HAP-1 (cell line): Measurements from ENCODE around the gene SERHL2.
"Not testable (repeated sequence)": the region's sequence is repeated elsewhere in the genome, so short reads cannot be mapped to it uniquely, and the experiment has no call there.

Source experiments
- DNase-seq, 2 experiments: peaks; one replicate each; pipeline ENCODE4 v3.0.0-alpha.2; 2016 to 2020; ENCODE audit warnings: low spot score in 2 of 2
- H3K27me3 ChIP-seq: fragments of 250-450 bp; sonication (Bioruptor Pico); 2 replicates; pipeline ENCODE4 v1.5.1; 2020; ENCODE audit warnings: low read depth, mild to moderate bottlenecking, moderate library complexity
- H3K36me3 ChIP-seq: fragments of 250-450 bp; sonication (Bioruptor Pico); replicated peaks from 2 replicates; pipeline ENCODE4 v1.5.1; 2020; ENCODE audit warnings: mild to moderate bottlenecking
- H3K4me1 ChIP-seq: fragments of 250-450 bp; sonication (Bioruptor Pico); 2 replicates; pipeline ENCODE4 v1.5.1; 2020; ENCODE audit warnings: mild to moderate bottlenecking
- H3K4me3 ChIP-seq: fragments of 250-450 bp; sonication (Bioruptor Pico); 2 replicates; pipeline ENCODE4 v1.5.1; 2020; ENCODE audit warnings: mild to moderate bottlenecking, moderate library complexity
- H3K9me3 ChIP-seq: fragments of 250-450 bp; sonication (Bioruptor Pico); 2 replicates; pipeline ENCODE4 v1.5.1; 2020; ENCODE audit warnings: mild to moderate bottlenecking, moderate library complexity
- in situ Hi-C: fragments of 300-500 bp; cut with MboI; formaldehyde crosslinking; loops from 3 replicates; pipeline ENCODE4 v1.14.3; 2020; ENCODE audit warnings: low sequenced_read_pairs, inconsistent platforms, mixed read lengths

SERHL2 gene

DNA sequence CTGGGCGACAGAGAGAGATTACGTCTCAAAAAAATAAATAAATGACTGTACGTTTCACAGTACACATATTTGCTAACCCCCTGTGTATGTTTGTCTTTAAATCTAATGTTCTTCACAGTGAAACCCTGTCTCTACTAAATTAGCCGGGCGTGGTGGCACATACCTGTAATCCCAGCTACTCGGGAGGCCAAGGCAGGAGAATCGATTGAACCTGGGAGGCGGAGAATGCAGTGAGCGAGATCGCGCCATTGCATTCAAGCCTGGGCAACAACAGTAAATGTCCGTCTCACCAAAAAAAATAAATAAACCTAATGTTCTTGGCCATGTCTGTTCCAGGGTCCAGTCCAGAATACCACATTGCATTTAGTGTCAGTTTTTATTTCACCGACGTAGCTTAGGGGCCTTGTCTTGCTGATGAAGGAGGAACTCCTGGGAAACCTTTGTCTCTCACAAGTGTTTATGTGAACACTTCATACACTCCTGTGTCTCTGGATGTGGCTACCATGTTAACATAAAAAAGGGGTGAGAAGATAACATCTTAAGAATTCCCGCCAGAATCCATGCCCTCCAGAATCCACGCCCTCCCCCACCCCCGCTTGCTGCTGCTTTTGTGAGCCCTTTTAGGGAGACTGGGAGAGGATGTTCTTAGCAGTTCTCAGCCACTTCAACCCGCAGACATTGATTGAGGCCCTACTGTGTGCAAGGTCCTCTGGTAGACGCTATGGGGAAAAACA is 5.0 kb upstream of the SERHL2 start:
- Histone ChIP-seq H3K4me3 (no peak overlapping the region), H3K27me3 (no peaks in the 10 kb centered on the region), H3K4me1 (peaks cover 19% of the 10 kb centered on the region), H3K9me3 (peaks cover 6% of the 10 kb centered on the region), H3K36me3 (no peaks in the 10 kb centered on the region)
- peak; percentile 83 to 89 for DNase-seq
- in situ Hi-C loops: no loop called here

DNA sequence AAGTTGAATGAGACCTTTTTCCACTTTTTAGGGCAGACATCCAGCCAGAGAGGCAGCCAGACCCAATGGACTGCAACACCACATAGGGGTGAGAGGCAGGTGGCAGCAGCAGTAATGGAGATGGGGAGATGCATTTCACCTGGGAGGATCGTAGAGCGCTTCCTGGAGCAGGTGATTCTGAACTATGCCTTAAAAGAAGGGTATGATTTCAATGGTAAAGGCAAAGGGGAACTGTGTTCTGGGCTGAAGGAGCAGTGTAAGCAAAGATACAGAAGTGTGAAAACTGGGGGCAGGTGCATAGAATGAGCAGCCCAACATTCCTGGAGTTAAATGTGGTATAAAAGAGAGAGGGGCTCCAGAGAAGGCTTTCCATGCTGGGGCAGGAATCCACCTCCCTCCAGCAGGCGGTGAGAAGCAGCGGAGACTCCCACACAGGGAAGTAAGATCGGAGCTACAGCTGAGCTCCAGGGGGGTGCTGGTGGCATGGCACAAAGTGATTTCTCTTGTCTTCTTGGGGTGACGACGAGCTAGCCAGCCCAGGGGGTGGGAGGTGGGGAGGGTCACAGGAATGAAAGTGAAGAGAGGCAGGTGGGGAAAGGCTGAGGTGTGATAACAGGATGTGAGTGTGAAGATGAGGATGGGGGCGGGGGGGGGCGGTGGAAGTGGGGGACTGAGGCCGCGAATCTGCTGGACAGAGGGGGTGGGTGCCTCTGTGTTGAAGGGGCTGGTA is 4.3 kb upstream of the SERHL2 start:
- in situ Hi-C loops: no loop called here
- DNase-seq: no peak
- H3K4me3 ChIP-seq: no peak overlapping the region
- no peaks in the 10 kb centered on the region for H3K36me3 ChIP-seq
- H3K27me3 ChIP-seq: no peaks in the 10 kb centered on the region
- peaks cover 21% of the 10 kb centered on the region for H3K4me1 ChIP-seq
- peaks cover 6% of the 10 kb centered on the region for H3K9me3 ChIP-seq

DNA sequence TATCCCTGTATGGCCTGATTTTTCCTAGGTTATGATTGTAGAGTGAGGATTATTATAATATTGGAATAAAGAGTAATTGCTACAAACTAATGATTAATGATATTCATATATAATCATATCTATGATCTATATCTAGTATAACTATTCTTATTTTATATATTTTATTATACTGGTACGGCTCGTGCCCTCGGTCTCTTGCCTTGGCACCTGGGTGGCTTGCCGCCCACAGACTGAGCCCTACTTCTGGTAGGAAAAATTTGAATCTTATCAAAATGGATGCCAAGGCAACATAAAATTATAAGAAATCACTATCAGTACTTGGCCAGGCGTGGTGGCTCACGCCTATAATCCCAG is 1.5 kb upstream of the SERHL2 start:
- DNase-seq, H3K27me3 ChIP-seq, H3K4me3 ChIP-seq, H3K36me3 ChIP-seq, H3K9me3 ChIP-seq, in situ Hi-C loops: not testable (repeated sequence)
- peaks cover 21% of the 10 kb centered on the region for H3K4me1 ChIP-seq

DNA sequence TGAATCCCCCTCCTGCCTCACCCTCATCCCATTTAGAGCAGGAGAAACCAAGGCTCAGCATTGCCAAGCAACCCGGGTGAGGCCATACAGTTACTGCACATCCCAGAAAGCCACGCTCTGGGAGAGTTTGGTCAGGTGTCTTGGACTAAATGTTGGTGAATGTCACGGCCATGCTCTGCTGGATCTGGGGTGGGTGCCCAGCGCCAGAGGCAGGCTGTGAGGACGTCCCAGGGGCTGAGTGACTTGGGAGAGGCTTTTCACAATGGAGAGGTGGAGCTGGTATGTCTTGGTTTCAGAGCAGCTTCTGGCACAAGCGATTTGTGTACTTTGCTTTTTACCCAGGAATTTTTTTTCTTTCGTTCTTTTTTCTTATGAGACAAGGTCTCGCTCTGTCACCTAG is 6.6 kb downstream of the SERHL2 start:
- no peaks in the 10 kb centered on the region; the same call in 1 of the 2 replicates for H3K9me3 ChIP-seq
- no peak overlapping the region for H3K4me3 ChIP-seq
- in situ Hi-C loops: no loop called here
- no peak for DNase-seq
- H3K4me1 ChIP-seq: no peaks in the 10 kb centered on the region
- no peaks in the 10 kb centered on the region for H3K27me3 ChIP-seq
- no peaks in the 10 kb centered on the region for H3K36me3 ChIP-seq

DNA sequence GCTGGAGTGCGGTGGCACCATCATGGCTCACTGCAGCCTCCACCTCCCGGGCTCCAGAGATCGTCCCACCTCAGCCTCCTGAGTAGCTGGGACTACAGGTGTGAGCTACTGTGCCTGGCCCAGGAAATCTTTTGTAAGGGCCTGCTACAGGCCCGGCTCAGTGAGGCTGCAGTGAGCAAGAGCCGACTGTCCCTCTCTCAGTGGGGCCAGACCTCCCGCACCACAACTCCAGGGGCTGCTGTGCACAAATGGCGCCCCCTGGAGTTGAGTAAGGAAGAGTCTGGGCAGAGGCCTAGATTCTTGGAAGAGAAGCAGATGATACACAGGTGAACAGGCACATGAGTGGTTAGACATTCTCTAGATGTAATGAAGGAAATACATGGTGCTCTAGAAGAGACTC is 7.0 kb downstream of the SERHL2 start:
- in situ Hi-C loops: no loop called here
- Histone ChIP-seq H3K4me3 (no peak overlapping the region), H3K9me3 (no peaks in the 10 kb centered on the region; the same call in 1 of the 2 replicates), H3K4me1 (no peaks in the 10 kb centered on the region), H3K27me3 (no peaks in the 10 kb centered on the region), H3K36me3 (no peaks in the 10 kb centered on the region)
- DNase-seq: peak in 1 of 2 experiments; percentile 63

DNA sequence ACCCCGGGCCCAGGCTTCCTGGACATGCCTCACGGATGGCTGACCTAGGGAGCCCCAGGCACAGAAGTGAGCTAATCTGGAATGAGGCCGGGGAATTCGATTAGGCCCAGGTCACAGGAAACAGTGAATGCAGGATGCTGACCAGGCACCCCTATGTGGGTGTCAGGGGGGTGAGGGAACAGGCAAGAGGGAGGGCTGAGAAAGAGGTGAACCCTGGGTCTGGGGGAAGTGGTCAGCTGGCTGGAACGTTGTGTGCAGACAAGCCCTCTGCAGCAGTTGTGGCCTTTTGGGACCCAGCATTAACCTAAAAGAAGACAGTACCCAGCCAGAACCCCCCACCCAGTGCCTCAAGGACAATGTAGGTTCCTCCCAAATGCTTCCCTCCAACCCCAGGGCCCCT is 8.1 kb downstream of the SERHL2 start:
- no peaks in the 10 kb centered on the region; the same call in 1 of the 2 replicates for H3K9me3 ChIP-seq
- in situ Hi-C loops: no loop called here
- no peak for DNase-seq
- H3K4me3 ChIP-seq: no peak overlapping the region
- H3K36me3 ChIP-seq: peaks cover 4% of the 10 kb centered on the region; the same call in 1 of the 2 replicates
- no peaks in the 10 kb centered on the region for H3K4me1 ChIP-seq
- no peaks in the 10 kb centered on the region for H3K27me3 ChIP-seq

DNA sequence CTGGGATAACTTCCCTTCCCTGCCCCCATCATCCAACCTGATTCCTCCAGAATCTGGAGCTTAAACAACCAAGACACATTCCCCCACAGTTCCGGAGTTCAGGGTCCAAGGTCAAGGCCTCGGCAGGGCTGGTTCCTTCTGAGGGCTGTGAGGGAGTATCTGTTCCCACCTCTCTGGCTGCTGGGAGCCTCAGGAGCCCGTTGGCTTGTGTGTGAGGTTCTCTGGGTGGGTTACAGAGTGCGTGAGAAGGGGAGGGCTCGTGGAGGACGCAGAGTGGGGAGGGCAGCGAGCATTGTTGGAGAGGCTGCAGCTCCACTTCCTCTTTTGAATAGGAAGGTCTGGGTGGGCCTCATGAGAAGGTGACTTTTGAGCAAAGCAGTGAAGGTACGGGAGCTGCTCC is 8.5 kb downstream of the SERHL2 start:
- in situ Hi-C loops: no loop called here
- Histone ChIP-seq H3K4me1 (no peaks in the 10 kb centered on the region), H3K9me3 (no peaks in the 10 kb centered on the region; the same call in 1 of the 2 replicates), H3K4me3 (no peak overlapping the region), H3K27me3 (no peaks in the 10 kb centered on the region), H3K36me3 (peaks cover 4% of the 10 kb centered on the region; the same call in 1 of the 2 replicates)
- DNase-seq: no peak

DNA sequence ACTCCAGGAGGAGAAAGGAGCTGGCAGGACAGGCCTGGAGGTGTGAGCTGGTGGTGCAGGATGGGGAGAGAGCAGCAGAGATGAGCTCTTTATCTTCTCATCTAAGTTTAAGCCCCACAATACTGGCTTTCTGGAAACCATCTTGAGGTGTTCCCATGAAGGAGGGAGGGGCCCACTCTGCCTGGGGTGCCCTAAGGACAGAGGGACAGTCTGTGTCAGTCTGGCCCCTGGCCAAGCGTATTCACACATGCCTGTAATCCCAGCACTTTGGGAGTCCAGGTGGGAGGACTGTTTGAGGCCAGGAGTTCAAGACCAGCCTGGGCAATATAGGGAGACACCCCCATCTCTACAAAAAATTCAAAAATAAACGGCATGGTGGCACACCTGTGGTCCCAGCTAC is 8.9 kb downstream of the SERHL2 start:
- no peaks in the 10 kb centered on the region; the same call in 1 of the 2 replicates for H3K9me3 ChIP-seq
- H3K4me1 ChIP-seq: no peaks in the 10 kb centered on the region
- H3K4me3 ChIP-seq: no peak overlapping the region
- H3K27me3 ChIP-seq: no peaks in the 10 kb centered on the region
- in situ Hi-C loops: no loop called here
- no peak for DNase-seq
- H3K36me3 ChIP-seq: peaks cover 4% of the 10 kb centered on the region; the same call in 1 of the 2 replicates

DNA sequence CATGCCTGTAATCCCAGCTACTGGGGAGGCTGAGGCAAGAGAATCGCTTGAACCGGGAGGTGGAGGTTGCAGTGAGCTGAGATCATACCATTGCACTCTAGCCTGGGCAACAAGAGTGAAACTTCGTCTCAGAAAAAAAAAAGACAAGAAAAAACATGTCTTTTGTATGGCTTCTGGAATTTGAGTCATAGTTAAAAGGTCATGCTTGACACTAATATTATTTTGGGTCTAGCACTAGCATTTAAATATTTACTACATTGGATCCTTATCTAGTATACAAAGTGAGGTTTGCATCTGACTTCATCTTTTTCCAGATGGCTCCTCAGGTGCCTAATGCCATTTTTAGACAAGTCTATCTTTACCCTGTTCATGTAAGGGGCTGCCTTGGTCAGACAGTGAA is 10.2 kb downstream of the SERHL2 start:
- in situ Hi-C loops, DNase-seq, H3K27me3 ChIP-seq, H3K4me1 ChIP-seq, H3K4me3 ChIP-seq, H3K36me3 ChIP-seq, H3K9me3 ChIP-seq: not testable (repeated sequence)

DNA sequence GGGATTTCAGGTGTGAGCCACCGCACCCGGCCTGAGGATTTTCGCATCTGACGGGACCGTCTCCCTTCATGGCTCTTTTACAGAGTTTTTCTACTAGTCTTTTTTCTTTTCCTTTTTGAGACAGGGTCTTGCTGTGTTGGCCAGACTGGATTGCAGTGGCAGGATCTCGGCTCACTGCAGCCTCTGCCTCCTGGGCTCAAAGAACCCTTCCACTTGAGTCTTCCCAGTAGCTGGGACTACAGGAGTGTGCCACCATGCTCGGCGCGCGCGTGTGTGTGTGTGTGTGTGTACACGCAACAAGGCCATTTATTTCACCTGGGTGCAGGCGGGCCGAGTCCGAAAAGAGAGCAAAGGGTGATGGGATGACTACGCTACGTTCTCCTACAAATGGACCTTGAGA is 10.9 kb downstream of the SERHL2 start:
- Histone ChIP-seq H3K4me3 (no peak overlapping the region), H3K27me3 (no peaks in the 10 kb centered on the region), H3K36me3 (peaks cover 4% of the 10 kb centered on the region; the same call in 1 of the 2 replicates), H3K4me1 (no peaks in the 10 kb centered on the region), H3K9me3 (no peaks in the 10 kb centered on the region; the same call in 1 of the 2 replicates)
- no peak for DNase-seq
- in situ Hi-C loops: no loop called here

DNA sequence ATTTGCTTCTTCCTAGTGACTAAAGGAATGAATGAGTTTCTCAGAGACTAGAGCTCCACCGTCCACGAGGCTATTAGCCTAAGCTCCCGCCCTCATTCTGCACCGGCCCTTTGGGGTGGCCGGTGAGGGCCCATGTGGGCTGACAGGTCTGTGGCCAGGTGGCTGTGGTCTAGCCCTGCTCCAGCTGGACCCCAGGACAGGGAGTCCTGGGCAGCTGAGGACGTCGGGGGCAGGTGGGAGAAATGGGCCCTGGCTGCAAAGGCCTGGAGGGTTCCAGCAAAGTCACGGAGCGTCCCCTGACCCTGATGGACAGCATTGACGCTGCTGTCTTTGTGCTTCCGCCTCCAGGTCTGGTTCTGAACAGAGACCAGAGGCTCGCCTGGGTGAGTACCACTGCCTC is 12.2 kb downstream of the SERHL2 start:
- H3K27me3 ChIP-seq: no peaks in the 10 kb centered on the region
- no peaks in the 10 kb centered on the region; the same call in 1 of the 2 replicates for H3K9me3 ChIP-seq
- DNase-seq: no peak
- H3K4me3 ChIP-seq: no peak overlapping the region
- H3K4me1 ChIP-seq: no peaks in the 10 kb centered on the region
- H3K36me3 ChIP-seq: peaks cover 4% of the 10 kb centered on the region; the same call in 1 of the 2 replicates
- in situ Hi-C loops: no loop called here

DNA sequence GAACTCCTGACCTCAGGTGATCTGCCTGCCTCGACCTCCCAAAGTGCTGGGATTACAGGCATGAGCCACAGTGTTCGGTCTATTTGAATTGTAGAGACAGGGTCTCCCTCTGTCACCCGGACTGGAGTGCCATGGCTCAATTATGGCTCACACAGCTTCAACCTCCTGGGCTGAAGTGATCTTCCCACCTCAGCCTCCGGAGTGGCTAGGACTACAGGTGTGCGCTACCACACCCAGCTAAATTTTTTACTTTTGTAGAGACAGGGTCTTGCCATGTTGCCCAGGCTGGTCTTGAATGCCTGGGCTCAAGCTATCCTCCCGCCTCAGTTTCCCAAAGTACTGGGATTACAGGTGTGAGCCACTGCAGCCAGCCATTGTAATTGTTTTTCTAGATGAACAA is 14.2 kb downstream of the SERHL2 start:
- H3K9me3 ChIP-seq: not testable (repeated sequence)

DNA sequence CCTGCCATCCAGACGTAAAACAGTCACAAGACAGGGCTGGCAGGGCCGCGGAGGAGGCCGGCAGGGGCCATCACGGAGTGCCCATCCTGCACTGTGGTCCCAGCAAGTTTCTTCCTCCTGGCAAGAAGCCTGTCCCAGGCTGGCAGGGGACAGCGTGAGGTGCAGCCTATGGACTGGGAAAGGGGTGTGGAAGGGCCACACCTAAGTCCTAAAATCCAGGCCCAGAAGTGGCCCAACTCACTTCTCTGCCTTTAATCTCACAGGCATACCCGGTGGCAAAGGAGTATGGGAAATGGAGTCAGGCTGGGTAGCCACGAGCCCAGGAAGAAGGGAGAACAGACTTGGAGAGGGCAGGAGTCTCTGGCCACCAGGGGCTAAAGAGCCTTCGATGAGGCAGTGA is 16.8 kb downstream of the SERHL2 start:
- H3K4me1 ChIP-seq, H3K27me3 ChIP-seq, DNase-seq, H3K4me3 ChIP-seq, in situ Hi-C loops, H3K9me3 ChIP-seq: not testable (repeated sequence)
- H3K36me3 ChIP-seq: peaks cover 26% of the 10 kb centered on the region

More for the DNA sequence above, 14.2 kb downstream of the SERHL2 start:
- H3K4me1 ChIP-seq, H3K27me3 ChIP-seq, DNase-seq, in situ Hi-C loops, H3K4me3 ChIP-seq: not testable (repeated sequence)
- peaks cover 15% of the 10 kb centered on the region for H3K36me3 ChIP-seq

DNA sequence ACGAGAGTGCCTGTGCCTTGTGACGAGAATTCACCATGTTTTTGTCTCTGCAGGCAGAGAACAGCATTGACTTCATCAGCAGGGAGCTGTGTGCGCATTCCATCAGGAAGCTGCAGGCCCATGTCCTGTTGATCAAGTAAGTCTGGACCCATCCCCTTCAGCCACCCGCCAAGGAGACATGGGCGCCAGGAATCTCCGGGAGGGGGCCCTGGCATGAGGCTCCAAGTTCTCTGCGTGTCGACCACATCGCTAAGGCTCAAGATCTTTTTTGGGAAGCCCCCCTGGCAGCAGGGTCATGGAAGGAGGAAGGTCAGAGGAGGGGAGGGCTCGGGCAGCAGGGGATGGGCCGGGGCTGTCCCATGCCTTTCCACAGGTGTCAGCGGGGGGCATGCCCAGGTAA is 17.3 kb downstream of the SERHL2 start:
- H3K4me1 ChIP-seq, in situ Hi-C loops, H3K9me3 ChIP-seq, H3K27me3 ChIP-seq, H3K4me3 ChIP-seq, DNase-seq: not testable (repeated sequence)
- peaks cover 23% of the 10 kb centered on the region for H3K36me3 ChIP-seq
